HG02588 (cell line): ENCODE measurements around the gene NCAPD2.
A peak's percentile ranks its signal among the peaks of the same experiment; 100 is the strongest.
"Not testable (repeated sequence)": the region's sequence is repeated elsewhere in the genome, so short reads cannot be mapped to it uniquely, and the experiment has no call there.

ENCODE experiments used
- ATAC-seq: cut with Tn5 transposase; IDR thresholded peaks from one replicate; pipeline ENCODE4 v1.9.1; 2021; ENCODE audit warnings: mild to moderate bottlenecking, moderate library complexity; ENCODE audit not compliant: unreplicated experiment

Gene NCAPD2

DNA sequence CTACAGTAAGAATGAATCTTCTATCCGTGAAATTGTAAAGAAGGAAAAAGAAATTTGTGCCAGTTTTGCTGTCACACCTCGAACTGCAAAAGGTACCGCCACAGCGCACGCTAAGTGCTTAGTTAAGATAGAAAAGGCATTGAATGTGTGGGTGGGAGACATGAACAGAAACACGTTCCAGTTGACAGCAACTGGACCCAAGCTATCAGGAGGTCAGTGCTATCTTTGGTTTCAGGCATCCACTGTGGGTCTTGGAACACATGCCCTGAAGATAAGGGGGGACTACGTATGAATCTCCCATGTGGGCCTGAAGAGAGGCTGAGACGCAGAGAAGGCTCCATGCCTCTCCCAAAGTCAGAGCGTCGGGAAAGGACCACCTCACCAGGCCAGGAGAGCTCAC, 52.1 kb downstream of the NCAPD2 start:
- ATAC-seq = no peak

DNA sequence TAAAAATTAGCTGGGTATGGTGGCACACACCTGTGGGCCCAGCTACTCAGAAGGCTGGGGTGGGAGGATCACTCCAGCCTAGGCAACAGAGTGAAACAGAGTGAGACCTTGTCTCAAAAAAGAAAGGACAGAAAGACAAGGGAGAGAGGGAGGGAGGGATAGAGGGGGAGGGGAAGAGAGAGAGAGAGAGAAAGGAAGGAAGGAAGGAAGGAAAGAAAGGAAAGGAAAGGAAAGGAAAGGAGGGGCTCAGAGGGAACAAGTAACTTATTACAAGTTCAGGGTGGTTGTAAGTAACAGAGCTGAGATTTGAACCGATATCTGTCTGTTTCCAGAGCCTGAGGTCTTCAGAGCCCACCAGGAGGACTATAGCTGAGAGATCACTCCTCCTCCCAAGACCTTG, 53.7 kb downstream of the NCAPD2 start:
- ATAC-seq = no peak

DNA sequence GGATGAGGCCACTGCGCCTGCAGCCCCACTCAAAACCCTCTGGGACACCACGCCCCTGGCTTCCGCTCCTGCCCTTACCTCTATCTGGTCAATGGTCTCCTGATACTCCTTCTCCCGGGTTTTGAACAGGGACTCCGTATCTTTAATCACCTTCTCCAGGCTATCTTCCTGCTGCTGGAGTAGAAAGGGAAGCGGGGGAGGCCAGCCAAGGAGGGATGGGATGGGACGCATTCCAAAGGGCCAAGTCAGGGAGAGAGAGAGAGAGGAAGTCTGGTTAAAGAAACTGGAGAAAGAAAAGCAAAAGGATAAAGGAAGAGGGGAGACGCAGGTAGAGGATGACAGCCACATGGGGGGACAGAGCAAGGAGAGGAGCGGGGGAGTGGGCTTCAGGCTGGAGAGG, 54.1 kb downstream of the NCAPD2 start:
- ATAC-seq = no peak

DNA sequence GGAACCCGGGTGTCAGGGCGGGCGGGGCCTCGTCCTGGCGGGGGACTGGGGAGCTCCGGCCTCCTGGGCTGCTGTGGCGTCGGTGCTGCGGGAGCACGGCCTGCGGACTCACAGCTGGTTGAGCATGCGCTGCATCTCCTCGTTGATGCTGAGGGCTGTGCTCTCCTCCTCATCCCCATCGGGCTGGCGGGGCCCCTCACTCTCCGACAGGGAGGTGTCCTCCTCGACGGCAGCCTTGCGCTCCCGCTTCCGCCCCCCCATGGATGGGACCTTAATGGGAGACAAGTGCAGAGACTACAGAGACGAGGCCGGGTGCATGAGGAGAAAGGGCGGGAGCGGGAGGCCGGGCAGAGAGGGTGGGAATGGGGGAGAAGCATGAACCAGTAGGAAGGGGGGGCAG, 54.7 kb downstream of the NCAPD2 start:
- no peak for ATAC-seq

DNA sequence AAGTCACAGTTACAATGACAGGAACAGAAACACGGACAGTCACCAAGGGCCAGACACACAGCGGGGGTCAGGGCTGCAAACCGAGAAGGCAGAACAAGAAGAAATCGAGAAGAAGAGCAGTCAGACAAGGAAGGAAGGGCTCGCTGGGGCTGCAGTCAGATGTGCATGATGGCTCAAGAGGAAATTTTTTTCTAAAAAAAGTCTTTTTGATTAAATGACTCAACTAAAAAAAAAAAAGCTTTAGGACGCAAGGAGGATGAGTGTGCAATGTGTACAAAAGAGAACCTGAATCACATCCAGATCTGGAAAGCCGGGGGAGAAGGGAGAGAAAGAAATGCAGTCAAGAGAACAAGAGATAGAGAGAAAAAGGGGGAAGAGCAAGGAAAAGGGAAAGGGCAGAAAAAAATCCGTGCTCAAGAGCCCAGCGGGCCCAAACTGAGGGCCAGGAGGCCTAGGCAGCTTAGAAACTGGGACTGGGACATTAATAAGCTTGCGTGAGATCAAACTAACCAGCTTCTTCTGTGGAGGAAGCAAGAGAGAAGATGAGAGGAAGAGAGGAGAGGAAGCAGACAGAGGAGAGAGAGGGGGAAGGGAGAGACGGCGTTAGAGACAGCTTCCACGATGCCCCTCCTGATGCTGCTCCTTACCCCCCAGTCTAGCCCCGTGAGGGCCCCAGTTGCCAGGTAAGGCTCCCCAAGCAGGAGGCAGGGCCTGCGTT, 55.2 kb downstream of the NCAPD2 start:
- no peak for ATAC-seq

DNA sequence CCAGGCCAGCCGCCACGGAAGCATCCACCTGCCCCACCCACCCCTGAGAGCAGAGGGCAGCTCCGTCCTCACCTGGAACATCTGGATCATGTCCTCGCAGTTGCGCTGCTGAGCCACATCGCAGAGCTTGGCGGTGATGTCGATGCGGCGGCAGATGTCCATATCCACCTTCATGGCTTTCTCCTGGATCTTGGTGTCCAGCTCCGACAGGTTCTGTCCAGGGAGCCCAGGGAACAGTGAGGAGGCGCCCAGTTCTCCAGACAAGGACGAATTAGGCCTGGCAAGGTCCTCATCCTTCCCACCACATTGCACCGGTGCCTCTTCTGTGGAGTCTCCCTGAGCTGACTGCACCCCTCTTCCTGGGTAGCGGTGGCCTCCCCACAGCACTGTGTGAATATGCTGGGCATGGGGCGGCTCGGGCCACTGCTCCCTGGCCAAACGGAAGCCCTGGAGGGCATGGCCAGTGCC, 55.8 kb downstream of the NCAPD2 start:
- no peak for ATAC-seq

DNA sequence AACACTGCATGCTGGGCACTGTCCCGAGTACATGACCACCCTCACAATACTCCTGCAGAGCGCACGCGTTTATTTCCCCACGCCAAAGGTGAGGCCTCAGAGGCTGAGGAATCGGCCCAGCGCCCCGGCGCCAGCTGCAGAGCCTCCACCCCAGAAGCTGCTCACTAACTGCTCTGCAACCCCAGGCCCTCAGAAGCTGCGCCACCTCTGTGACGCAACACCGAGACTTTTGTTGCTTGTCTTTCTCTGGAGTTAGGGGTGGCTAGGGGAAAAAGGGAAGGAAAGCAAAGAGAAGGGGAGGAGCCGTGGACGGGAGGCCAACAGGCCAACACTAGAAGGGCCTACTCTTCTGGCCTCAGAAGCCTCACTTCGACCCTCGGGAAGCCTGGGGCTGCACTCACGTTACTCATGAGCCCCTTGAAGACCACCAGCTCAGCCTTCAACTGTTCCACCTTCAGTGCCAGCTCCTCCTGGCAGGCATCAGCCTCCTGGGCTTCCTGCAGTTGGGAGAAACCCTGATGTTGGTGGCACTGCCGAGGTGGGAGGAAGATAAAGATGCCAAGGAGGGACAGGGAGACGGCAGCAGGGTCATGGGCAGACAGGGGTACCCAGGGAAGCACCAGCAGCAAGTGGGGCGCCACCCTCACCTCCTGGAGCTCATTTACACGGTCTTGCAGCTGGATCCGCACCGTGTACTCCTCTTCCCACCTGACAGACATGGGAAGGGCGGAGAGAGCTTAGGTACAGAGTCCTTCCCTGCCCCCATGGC, 56.6 kb downstream of the NCAPD2 start:
- ATAC-seq = no peak

DNA sequence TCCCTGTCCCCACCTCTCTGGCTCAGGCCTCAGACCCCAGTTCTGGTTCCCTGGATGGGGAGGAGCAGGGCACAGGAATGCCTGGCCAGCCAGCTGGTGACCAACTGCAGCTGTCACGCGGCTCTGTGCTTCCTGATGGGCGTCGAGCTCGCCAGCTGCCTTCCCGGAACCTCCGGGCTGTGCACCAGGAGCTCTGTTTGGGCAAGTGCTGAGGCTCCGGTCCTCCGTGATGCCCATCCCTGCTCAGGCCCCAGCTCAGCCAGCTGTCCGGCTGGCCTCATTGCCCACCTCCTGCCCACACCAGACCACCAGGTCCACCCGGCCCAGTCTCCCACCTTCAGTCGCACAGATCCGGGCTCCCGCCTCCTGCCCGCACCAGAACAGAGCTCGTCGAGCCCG, 57.2 kb downstream of the NCAPD2 start:
- ATAC-seq = no peak

DNA sequence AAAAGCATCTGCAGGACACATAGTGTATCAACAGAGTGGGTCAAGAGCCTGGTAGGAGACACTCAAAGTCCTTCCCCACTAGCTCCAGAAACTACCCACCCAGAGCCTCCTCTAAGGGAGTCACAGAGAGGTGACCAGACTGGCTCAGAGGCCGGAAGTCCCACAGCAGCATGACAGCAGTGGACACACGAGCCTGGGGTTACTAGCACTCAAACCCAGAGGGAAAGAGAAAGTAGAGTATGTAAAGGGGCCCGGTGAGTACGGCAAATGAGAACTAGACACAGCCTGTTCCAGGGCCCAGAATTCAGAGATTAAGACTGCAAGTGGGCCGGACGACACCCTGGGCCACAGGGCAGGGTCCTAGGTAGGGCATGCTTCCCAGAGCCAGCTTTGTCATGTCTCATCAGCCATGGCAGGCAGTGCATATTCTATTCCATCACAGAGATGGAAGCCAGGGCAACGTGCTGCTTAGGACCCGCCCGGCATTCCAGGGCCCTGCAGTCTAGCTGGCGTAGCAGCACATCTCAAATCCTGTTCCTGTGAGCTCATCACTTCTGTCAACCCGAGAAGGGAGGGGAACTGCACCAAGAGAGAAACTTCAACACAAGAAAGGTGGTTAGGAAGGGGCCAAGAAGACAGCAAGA, 57.7 kb downstream of the NCAPD2 start:
- ATAC-seq = no peak

DNA sequence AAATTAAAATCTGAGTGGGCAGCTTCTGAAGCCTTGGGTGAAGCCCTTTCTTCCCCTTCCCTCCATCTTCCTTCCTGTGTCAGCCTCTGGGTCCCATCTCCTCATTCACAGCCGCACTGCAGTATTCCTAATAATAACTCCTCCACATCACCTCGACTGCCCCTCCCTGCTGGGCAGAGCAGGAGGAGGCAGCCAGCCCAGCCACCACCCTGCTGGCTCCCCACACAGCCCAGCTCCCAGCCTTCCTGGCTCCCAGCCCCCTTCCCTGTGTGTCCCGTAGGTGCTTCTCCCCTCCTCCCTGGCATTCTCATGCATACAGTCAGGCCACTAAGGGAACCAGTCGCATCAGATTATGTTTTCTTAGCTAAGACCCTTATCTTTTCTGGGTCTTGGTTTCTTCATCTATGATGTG, 58.2 kb downstream of the NCAPD2 start:
- ATAC-seq = no peak

DNA sequence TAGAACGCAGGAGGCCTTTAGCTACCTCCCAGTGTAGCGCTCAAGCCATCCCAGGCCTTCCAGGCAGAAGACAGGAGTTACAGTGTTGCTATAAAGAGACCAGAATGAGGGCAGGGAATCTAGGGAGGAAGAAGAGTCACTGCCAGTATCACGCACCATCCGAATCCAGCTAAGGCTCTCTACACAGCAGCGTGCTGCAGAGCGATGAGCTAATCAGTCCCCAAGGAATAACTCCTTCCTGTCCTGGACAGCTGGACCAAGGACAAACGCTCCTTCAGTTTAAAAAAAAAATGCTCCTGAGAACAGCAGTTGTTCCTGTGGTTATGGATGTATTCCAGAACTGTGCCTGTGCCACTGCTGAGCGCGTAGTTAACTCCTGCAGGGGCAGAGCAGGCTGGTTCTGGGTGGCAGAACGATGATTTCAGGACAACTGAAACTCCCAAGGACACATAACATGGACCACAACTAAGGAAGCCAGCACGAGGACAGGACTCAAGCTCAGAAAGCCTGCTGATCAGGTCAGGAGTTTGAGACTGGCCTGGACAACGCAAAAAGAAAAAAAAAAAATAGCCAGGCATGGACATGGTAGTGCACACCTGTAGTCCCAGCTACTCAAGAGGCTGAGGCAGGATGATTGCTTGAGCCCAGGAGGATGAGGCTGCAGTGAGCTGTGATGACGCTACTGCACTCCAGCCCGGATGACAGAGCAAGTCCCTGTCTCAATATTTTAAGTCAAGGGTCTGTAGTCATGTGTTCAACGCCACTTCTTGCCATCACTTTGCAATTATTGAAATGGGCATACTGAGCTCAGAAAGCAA, 59.4 kb downstream of the NCAPD2 start:
- no peak for ATAC-seq

DNA sequence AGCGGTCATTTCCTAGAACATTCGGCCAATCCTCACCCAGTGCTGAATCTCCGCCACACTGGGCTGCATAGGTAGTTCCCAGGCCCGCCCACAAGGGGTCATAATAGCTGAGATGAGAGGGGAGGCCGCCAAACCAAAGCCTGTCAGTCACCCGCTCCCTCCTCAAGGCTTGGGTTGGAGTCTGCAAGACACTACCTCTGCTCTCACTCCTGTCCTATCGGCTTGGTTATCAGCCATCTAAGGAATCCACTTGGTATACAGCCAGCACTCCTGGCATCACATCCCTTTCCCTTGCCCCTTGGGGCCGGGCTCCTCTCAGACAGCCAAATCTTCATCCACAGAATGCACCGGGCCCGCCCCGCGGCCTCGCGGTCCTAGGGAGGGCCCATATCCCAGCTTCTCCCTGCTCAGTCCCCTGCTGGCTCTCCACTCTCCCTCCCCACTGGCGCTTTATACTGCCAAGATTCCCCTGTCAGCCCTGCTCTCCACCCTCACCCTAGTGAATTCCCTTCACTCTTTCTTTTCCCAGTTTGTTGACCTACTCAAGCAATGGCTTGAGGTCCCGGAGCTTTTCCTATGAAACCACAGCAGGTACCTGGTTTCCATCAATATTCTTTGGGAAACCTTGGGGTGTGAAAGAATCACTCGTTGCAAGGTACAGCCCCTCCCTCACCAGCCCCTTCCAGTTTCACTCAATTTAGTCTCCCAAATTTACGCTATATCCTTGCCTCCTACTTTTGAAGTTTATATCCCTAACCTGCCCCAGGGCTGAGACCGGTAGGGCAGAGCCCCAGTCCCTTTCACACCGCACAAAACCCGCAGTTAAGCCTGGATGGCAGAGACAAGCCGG, 60.5 kb downstream of the NCAPD2 start:
- ATAC-seq = peak; percentile 45

DNA sequence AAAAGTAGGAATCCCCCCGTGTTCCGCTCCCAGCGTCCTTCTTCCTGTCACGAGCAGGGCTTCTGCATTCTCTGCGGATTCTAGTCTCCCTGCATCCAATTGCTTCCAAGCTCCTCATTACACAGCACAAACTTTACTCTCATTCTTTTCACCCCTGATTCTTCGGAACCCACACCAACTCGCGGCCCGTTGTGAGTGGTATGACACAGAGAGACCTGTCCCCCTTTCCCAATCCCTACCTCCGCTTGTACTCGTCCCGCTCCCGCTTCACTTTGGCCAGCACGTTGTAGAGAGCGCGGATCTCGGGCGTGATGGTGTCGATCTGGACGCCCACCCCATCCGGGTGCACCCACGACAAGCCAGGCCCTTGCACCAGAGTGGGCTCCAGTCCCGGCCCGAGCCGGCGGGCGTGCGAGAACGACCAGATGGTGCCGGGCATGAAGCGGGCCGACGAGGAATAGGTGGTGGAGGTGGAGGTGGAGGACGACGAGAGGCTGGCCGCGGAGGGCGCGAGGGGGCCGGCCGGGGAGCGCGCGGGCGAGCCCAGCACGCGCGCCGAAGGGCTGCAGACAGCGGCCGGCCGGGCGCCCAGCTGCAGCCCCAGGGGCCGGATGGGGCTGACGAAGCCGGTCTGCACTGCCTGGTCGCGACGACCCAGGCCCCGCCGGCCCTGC, 61.3 kb downstream of the NCAPD2 start:
- peak; percentile 7 for ATAC-seq

DNA sequence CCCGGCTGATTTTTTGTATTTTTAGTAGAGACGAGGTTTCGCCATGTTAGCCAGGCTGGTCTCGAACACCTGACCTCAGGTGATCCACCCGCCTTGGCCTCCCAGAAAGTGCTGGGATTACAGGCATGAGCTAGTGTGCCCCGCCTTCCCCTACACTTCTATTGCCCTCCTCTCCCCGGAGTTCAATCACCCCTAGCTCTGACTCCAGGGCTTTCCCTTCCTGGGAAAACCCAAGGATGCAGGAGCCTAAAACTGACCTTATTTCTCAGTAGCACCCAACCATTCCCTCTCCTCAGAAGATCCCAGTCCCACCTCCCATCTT, 62.6 kb downstream of the NCAPD2 start:
- ATAC-seq = not testable (repeated sequence)

DNA sequence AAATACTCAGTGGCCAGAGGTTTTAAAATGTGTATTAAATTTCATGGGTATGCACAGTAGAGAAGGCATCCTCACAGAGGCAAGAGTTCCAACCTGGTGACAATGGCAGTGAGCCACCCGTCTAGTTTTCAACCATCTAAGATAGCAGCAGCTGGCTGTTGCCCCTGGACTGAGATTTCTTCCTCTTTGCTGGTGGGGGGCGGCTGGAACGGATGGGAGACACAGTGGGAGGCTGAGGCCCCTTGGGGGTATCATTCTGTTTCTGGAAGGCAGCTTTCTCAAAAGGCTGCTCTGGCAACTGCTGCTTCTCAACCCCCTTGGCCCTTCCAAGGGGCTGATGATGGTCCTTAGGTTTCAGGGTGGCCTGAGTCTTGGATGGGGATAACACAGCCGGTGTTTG, 63.0 kb downstream of the NCAPD2 start:
- no peak for ATAC-seq

DNA sequence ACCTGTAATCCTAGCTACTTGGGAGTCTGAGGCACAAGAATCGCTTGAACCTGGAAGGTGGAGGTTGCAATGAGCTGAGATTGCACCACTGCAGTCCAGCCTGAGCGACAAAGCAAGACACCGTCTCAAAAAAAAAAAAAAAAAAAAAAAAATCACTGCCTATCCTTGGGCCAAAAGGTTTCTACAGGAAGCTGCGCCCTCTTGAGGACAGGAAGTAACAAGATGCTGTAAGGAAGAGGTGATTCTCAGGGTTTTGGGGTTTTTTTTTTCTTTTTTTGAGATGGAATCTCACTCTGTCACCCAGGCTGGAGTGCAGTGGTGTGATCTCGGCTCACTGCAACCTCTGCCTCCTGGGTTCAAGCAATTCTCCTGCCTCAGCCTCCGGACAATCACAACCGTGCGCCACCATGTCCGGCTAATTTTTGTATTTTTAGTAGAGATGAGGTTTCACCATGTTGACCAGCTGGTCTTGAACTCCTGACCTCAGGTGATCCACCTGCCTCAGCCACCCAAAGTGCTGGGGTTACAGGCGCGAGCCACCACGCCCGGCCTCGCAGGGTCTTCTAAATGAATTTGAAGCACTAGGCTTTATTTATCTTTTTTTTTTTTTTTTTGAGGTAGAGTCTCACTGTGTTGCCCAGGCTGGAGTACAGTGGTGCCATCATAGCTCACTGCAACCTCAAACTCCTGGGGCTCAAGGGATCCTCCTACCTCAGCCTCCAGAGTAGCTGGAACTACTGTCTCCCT, 64.3 kb downstream of the NCAPD2 start:
- ATAC-seq = not testable (repeated sequence)

DNA sequence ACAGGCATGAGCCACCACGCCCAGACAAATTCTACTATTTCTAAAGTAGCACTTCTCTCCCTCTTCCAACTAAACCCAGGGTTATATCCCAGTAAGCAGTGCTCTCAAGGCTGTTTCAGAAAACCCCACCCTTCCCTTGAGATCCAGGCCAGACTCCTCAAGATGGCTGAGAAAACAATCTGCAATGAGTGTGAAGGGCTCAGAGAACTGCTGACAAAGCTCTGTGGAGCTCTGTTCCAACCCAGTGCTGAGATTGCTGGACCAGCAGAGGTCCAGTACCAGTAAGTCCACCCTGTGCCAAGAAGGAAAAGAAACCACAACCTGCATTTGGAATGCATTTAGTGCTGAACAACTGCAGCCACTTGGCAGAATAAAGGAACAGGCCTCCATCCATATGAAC, 65.6 kb downstream of the NCAPD2 start:
- ATAC-seq = no peak

DNA sequence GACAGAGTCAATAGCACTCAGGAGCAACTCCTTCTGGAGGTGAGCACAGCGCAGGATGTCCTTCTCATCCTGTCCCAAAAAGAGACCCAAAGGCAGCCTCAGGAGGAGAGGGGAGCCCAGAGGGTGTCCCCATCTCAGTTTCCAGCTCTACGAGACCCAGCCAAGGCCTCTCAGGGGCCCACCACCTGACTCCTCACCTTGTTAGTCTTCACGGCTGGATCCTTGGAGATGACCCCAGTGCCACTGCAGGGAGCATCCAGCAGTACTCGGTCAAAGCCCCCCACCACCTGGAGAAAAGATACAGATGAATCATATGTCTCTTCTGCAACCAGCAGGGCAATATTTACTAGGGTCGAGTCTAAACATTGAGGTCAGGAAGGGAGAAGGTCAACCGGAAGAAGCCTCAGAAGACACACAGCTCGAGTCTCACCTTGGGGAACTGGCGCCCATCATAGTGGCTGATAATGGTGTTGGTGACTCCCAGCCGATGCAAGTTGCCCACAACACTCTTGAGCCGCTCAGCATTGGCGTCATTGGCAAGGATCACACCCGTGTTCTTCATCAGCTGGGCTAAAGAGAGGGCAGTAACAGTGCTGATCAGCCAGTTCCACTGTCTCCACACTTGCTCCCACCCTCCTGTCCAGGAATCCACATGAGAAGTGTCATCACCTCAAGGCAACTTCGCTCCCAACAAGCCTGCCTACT, 66.8 kb downstream of the NCAPD2 start:
- no peak for ATAC-seq
